CD4-positive, alpha-beta memory T cell (primary cell): ENCODE measurements around the gene ADAMTS4. TPM values are rescaled to one million over a fixed set of nuclear protein-coding genes. Genes with fewer than 3 reads are reported as not detected.

Source experiments
- CTCF ChIA-PET: fragments of 350-600 bp; sonication (Branson Sonifier 250); formaldehyde crosslinking; loops from one replicate; lab custom pipeline; 2021; ENCODE audit warnings: inconsistent platforms; ENCODE audit not compliant: partially characterized antibody; lab: Charles Lee
- POLR2A ChIA-PET: fragments of 350-600 bp; sonication (Branson Sonifier 250); formaldehyde crosslinking; loops from one replicate; lab custom pipeline; 2021; ENCODE audit not compliant: partially characterized antibody; lab: Charles Lee
- DNase-seq, 5 donors: peaks; one replicate each; pipeline versions ENCODE4 v3.0.0 to v3.0.0-alpha.2; 2020 to 2022; ENCODE audit warnings: mixed read lengths in 1 of 5
- H3K27ac ChIP-seq: one replicate; pipeline ENCODE4 v1.7.0; 2013; ENCODE audit warnings: low read depth, low read length
- H3K27me3 ChIP-seq: 2 replicates; pipeline ENCODE4 v1.7.0; 2013; ENCODE audit warnings: mild to moderate bottlenecking, low read length, moderate library complexity; ENCODE audit not compliant: insufficient read depth
- H3K36me3 ChIP-seq: 2 replicates; pipeline ENCODE4 v1.7.0; 2013; ENCODE audit warnings: mild to moderate bottlenecking, low read length, moderate library complexity; ENCODE audit not compliant: insufficient read depth
- H3K4me1 ChIP-seq: 2 replicates; pipeline ENCODE4 v1.7.0; 2013; ENCODE audit warnings: mild to moderate bottlenecking, low read length, moderate library complexity; ENCODE audit not compliant: insufficient read depth
- H3K4me3 ChIP-seq, 2 donors: one replicate each; pipeline ENCODE4 v1.7.0; 2013; ENCODE audit warnings: low read length in 2 of 2, mild to moderate bottlenecking in 1 of 2
- H3K9me3 ChIP-seq, 2 donors: one replicate each; pipeline ENCODE4 v1.7.0; 2013; ENCODE audit warnings: low read length in 2 of 2, control low read depth in 1 of 2; ENCODE audit not compliant: control insufficient read depth in 1 of 2
- H3K27ac Mint-ChIP-seq, 7 donors: one replicate each; pipeline ENCODE4 v1.8.0; 2020 to 2021; ENCODE audit warnings: mixed read lengths in 7 of 7, mild to moderate bottlenecking in 6 of 7, inconsistent platforms in 3 of 7, moderate library complexity in 3 of 7
- H3K27me3 Mint-ChIP-seq, 2 donors: one replicate each; pipeline ENCODE4 v1.8.0; 2020 to 2021; ENCODE audit warnings: mixed read lengths in 2 of 2
- H3K36me3 Mint-ChIP-seq, 2 donors: one replicate each; pipeline ENCODE4 v1.8.0; 2020 to 2021; ENCODE audit warnings: mixed read lengths in 2 of 2, inconsistent platforms in 1 of 2, mild to moderate bottlenecking in 1 of 2
- H3K4me1 Mint-ChIP-seq, 4 donors: one replicate each; pipeline ENCODE4 v1.8.0; 2020 to 2021; ENCODE audit warnings: mixed read lengths in 4 of 4, mild to moderate bottlenecking in 1 of 4
- H3K4me3 Mint-ChIP-seq, 8 donors: one replicate each; pipeline ENCODE4 v1.8.0; 2020 to 2021; ENCODE audit warnings: mixed read lengths in 8 of 8, mild to moderate bottlenecking in 7 of 8, moderate library complexity in 6 of 8, inconsistent platforms in 3 of 8
- H3K9me3 Mint-ChIP-seq, 8 donors: one replicate each; pipeline ENCODE4 v1.8.0; 2020 to 2021; ENCODE audit warnings: mixed read lengths in 8 of 8, mild to moderate bottlenecking in 5 of 8, inconsistent platforms in 3 of 8, moderate library complexity in 1 of 8
- intact Hi-C: fragments of 100-400 bp; cut with micrococcal nuclease; formaldehyde crosslinking; loops from one replicate; pipeline ENCODE4 v1.15.1; 2023
- polyA plus RNA-seq, 2 donors: library from polyadenylated mRNA; unstranded; fragments of 300-500 nt; fragmentation: Illumina TruSeq; gene quantifications; one replicate each; pipeline ENCODE4 v1.2.3, GENCODE V29; 2021
- total RNA-seq, 2 experiments: library from RNA; stranded (reverse); gene quantifications; one replicate each; pipeline ENCODE4 v1.2.3, GENCODE V29; 2021

Gene ADAMTS4
- 1 to 10 TPM; 1.4 to 2.4 TPM for total RNA-seq
- polyA plus RNA-seq: under 1 TPM in 1 of 2 donors, not detected in 1; 0.07 TPM

DNA sequence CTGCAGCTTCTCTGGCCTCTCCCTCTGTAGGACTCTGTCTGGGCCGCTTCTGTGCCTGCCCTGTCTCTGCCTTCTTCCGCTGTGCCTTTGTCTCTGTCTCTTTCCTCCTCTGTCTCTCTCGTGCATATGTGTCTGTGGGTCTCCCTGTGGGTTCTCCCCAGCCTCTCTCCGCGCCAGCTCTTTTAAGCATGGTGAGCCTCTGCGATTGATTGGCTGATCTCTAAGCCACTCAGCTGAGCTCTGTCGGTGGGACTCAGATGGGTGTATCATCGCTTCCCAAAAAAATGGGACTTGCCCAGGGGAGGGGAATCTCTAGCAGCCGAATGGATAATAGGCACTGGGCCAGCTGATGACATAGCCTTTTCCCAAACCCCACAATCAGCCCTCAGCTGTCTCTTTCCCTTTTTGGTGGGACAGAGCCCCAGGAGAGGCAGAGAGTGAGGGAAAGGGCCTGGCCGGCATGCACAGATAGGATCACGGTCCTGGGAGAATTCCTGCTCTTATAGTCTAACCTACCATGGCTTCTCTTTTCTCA lies at the start of gene ADAMTS4:
Gene ADAMTS4, minus strand, starts transcription at position 158 of the 535 bp plus-strand sequence. CDS start 427 bp downstream, outside the sequence.
- Mint-ChIP-seq H3K27me3 (peaks cover 0 to 1% of the 10 kb centered on the region in 2 donors), H3K36me3 (peaks cover under 1 to 14% of the 10 kb centered on the region in 2 donors), H3K9me3 (no peaks in the 10 kb centered on the region), H3K4me1 (peaks cover 23 to 54% (median 36%) of the 10 kb centered on the region in 4 donors), H3K27ac (peak within 1 kb of the TSS; percentile 25 to 99 (median 75)), H3K4me3 (peak within 1 kb of the TSS in 4 of 8 donors; percentile 3 to 49 (median 41))
- intact Hi-C loops: no loop called here
- no peak for DNase-seq
- H3K27ac ChIP-seq: no peak within 1 kb of the TSS
- no peaks in the 10 kb centered on the region for H3K27me3 ChIP-seq
- ChIA-PET POLR2A (interaction anchor here (0.7 to 5.8 kb wide), 4 partner anchors 10 to 26 kb away, joined by 3 to 134 read pairs (median 6); partner anchors contain the start of gene TOMM40L), CTCF (interaction anchor here (1.0 to 1.8 kb wide), 4 partner anchors 21 to 183 kb away, joined by 3 to 7 read pairs (median 4); partner anchors contain the start of gene TOMM40L)
- H3K4me3 ChIP-seq: no peak within 1 kb of the TSS
- H3K9me3 ChIP-seq: no peaks in the 10 kb centered on the region
- H3K36me3 ChIP-seq: no peaks in the 10 kb centered on the region
- peaks cover 42% of the 10 kb centered on the region for H3K4me1 ChIP-seq

- H3K4me3 ChIP-seq: no peak overlapping the region
- POLR2A ChIA-PET: no interaction called here
- H3K27ac ChIP-seq: no peak overlapping the region
- H3K36me3 ChIP-seq: no peaks in the 10 kb centered on the region
- H3K4me1 ChIP-seq: no peaks in the 10 kb centered on the region
- intact Hi-C loops: no loop called here
- Mint-ChIP-seq H3K27ac (no peak overlapping the region), H3K4me1 (no peaks in the 10 kb centered on the region), H3K36me3 (no peaks in the 10 kb centered on the region), H3K4me3 (no peak overlapping the region), H3K9me3 (peaks cover 0 to 3% (median 0%) of the 10 kb centered on the region in 8 donors), H3K27me3 (peaks cover 8 to 9% of the 10 kb centered on the region in 2 donors)
- no peak for DNase-seq
- H3K27me3 ChIP-seq: no peaks in the 10 kb centered on the region
- no peaks in the 10 kb centered on the region for H3K9me3 ChIP-seq
- CTCF ChIA-PET: no interaction called here
Observed at GRCh38 chr1:161244888-161245287, 46.0 kb upstream of the ADAMTS4 start.

DNA sequence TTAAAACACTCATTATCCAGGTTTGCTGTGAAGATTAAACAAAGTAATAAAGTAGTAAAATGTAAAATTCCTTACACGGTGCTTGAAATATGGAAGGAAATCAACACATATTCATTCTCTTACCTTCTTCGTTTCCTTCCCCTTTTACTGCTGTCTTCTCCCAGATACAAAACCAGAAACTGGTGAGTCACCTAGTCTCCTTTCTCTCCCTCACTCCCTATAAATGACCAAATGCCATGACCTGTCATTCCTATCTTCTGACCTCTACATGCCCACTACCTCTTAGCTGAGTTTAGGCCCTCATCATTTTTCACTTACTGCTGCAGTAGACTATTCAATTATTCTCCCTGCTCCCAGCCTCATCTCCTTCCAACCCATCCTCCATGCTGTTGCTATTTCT lies 43.5 kb upstream of the ADAMTS4 start:
- no peaks in the 10 kb centered on the region for H3K36me3 Mint-ChIP-seq
- no peak overlapping the region for H3K4me3 Mint-ChIP-seq
- no peak overlapping the region for H3K27ac Mint-ChIP-seq
- H3K36me3 ChIP-seq: no peaks in the 10 kb centered on the region
- ChIA-PET CTCF (no interaction called here), POLR2A (no interaction called here)
- H3K9me3 ChIP-seq: no peaks in the 10 kb centered on the region
- H3K27me3 ChIP-seq: no peaks in the 10 kb centered on the region
- no peak overlapping the region for H3K4me3 ChIP-seq
- peaks cover 11 to 12% of the 10 kb centered on the region in 2 donors for H3K27me3 Mint-ChIP-seq
- intact Hi-C loops: no loop called here
- no peaks in the 10 kb centered on the region for H3K4me1 ChIP-seq
- DNase-seq: no peak
- H3K27ac ChIP-seq: no peak overlapping the region
- H3K9me3 Mint-ChIP-seq: no peaks in the 10 kb centered on the region
- no peaks in the 10 kb centered on the region for H3K4me1 Mint-ChIP-seq

DNA sequence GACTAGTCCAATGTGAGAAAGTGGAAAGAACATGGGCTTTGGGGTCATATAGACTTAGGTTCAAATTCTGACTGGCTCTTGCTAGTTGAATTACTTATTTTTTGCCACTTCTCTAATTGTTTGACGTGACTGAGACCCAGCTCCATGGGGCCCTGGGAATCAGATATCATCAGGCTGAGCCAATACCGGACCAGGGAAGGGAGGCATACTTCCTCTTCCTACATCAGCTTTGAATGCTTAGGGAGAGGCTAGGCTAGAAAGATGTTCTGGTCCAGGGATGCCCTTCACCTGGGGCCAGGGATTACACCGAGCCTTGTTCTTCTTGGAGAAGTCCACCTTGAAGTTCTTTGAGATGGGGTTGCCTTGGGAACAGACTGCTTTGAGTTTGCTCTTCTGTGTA lies 42.8 kb upstream of the ADAMTS4 start:
- Histone ChIP-seq H3K4me3 (no peak overlapping the region), H3K36me3 (no peaks in the 10 kb centered on the region), H3K27ac (no peak overlapping the region), H3K4me1 (no peaks in the 10 kb centered on the region), H3K9me3 (no peaks in the 10 kb centered on the region), H3K27me3 (no peaks in the 10 kb centered on the region)
- H3K4me3 Mint-ChIP-seq: no peak overlapping the region
- H3K36me3 Mint-ChIP-seq: no peaks in the 10 kb centered on the region
- DNase-seq: no peak
- H3K9me3 Mint-ChIP-seq: no peaks in the 10 kb centered on the region
- ChIA-PET POLR2A (no interaction called here), CTCF (interaction anchor here (1.0 kb wide), 1 partner anchor 50 kb away, joined by 3 read pairs; no protein-coding TSS in a partner anchor)
- intact Hi-C loops: no loop called here
- H3K4me1 Mint-ChIP-seq: no peaks in the 10 kb centered on the region
- H3K27ac Mint-ChIP-seq: no peak overlapping the region
- H3K27me3 Mint-ChIP-seq: peaks cover 11 to 12% of the 10 kb centered on the region in 2 donors

- ChIA-PET POLR2A (no interaction called here), CTCF (interaction anchor here (1.0 kb wide), 1 partner anchor 11 kb away, joined by 3 read pairs; no protein-coding TSS in a partner anchor)
- H3K4me1 Mint-ChIP-seq: no peaks in the 10 kb centered on the region
- Histone ChIP-seq H3K4me1 (no peaks in the 10 kb centered on the region), H3K9me3 (no peaks in the 10 kb centered on the region), H3K4me3 (no peak within 1 kb of the TSS), H3K27me3 (no peaks in the 10 kb centered on the region), H3K27ac (no peak within 1 kb of the TSS), H3K36me3 (no peaks in the 10 kb centered on the region)
- no peaks in the 10 kb centered on the region for H3K36me3 Mint-ChIP-seq
- peak within 1 kb of the TSS in 1 of 7 donors; percentile 66 for H3K27ac Mint-ChIP-seq
- H3K27me3 Mint-ChIP-seq: peaks cover 11 to 12% of the 10 kb centered on the region in 2 donors
- no peak for DNase-seq
- no peak within 1 kb of the TSS for H3K4me3 Mint-ChIP-seq
- no peaks in the 10 kb centered on the region for H3K9me3 Mint-ChIP-seq
- intact Hi-C loops: no loop called here
Observed at GRCh38 chr1:161238039-161238473, 39.2 kb upstream of the ADAMTS4 start, which contains the start of gene NR1I3. NR1I3 (minus strand) TSS chr1:161238203; CDS start chr1:161236565, 1,638 bp downstream.

DNA sequence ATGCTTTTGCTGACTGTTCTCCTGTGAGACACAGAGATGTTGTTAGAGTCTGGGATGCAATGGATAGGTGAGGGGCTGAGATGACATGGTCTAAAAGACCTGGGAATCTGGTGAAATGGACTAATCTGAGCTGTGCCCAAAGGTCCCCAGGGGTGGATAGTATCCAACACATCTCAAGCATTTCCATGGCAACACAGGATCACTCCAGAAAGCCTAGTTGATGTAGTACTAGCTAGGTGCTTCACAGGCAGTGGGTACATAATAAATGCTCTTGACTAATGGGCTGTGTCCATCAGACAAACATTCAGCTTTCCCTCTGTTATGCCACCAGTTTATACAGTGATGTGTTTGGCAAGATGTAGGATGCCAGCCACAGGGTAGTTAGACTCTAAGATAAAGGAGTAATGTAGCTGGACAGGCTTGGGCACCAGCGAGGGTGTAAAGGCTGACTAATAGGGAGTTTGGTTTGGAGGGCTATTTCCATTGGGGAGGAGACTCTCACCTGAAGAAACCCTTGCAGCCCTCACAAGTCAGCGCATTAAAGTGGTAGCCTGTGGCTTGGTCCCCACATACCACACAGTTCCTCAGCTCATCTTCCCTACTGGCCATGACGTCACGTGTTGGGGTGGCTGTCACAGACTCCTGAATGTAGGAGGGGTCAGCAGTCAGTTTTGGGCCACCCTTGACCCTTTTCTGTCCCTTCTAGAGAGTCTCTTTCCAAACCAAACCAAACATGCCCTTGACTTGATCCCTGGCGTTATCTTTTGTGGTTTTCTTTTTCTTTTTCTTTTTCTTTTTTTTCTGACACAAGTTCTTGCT lies 37.3 kb upstream of the ADAMTS4 start:
- Mint-ChIP-seq H3K27ac (peak overlapping the region in 1 of 7 donors; percentile 36), H3K9me3 (no peaks in the 10 kb centered on the region), H3K4me3 (no peak overlapping the region), H3K36me3 (no peaks in the 10 kb centered on the region), H3K27me3 (peaks cover 8 to 10% of the 10 kb centered on the region in 2 donors), H3K4me1 (no peaks in the 10 kb centered on the region)
- Histone ChIP-seq H3K27me3 (no peaks in the 10 kb centered on the region), H3K27ac (no peak overlapping the region), H3K36me3 (no peaks in the 10 kb centered on the region), H3K9me3 (no peaks in the 10 kb centered on the region), H3K4me1 (no peaks in the 10 kb centered on the region), H3K4me3 (no peak overlapping the region)
- DNase-seq: no peak
- intact Hi-C loops: no loop called here
- ChIA-PET CTCF (interaction anchor here (1.2 kb wide), 1 partner anchor 55 kb away, joined by 5 read pairs; no protein-coding TSS in a partner anchor), POLR2A (interaction anchor here (0.7 kb wide), 1 partner anchor 173 kb away, joined by 4 read pairs; no protein-coding TSS in a partner anchor)

- POLR2A ChIA-PET: no interaction called here
Observed at GRCh38 chr1:161233102-161233501, 34.2 kb upstream of the ADAMTS4 start.

More at GRCh38 chr1:161233102-161233501, 34.2 kb upstream of the ADAMTS4 start:
- Mint-ChIP-seq H3K36me3 (peaks cover 4 to 23% of the 10 kb centered on the region in 2 donors), H3K4me3 (no peak overlapping the region), H3K9me3 (no peaks in the 10 kb centered on the region), H3K4me1 (peaks cover 0 to 5% (median 2%) of the 10 kb centered on the region in 4 donors), H3K27me3 (peaks cover 1 to 4% of the 10 kb centered on the region in 2 donors), H3K27ac (peak overlapping the region in 1 of 7 donors; percentile 15)
- Histone ChIP-seq H3K4me3 (no peak overlapping the region), H3K27me3 (no peaks in the 10 kb centered on the region), H3K36me3 (peaks cover 24% of the 10 kb centered on the region), H3K9me3 (no peaks in the 10 kb centered on the region), H3K27ac (no peak overlapping the region), H3K4me1 (peaks cover under 1% of the 10 kb centered on the region)
- CTCF ChIA-PET: no interaction called here
- no peak for DNase-seq
- intact Hi-C loops: no loop called here
